Muscle of back (tissue), 13 donors: Measurements from ENCODE around the gene GDF2. TPM values are rescaled to one million over a fixed set of nuclear protein-coding genes. Genes with fewer than 3 reads are reported as not detected.

ENCODE experiments used
- DNase-seq, 3 donors: peaks; one replicate each; pipeline versions ENCODE4 v3.0.0 to v3.0.0-alpha.2; 2013
- long read RNA-seq, 9 donors: transcript quantifications; one replicate each; lab custom pipeline, GENCODE V29; 2026
- polyA plus RNA-seq, 10 donors: library from polyadenylated mRNA; unstranded; fragments of 120-200 nt; gene quantifications; one replicate each; pipeline ENCODE4 v1.2.1, GENCODE V29; 2013; ENCODE audit not compliant: insufficient read length in 10 of 10

The GDF2 gene
- not detected for polyA plus RNA-seq
- long read RNA-seq, donor 1, result 0 reads
- long read RNA-seq, donor 2, result 0 reads
- long read RNA-seq, donor 3, result 0 reads
- long read RNA-seq, donor 4, result 0 reads
- long read RNA-seq, donor 5, result 0 reads
- long read RNA-seq, donor 6, result 0 reads
- long read RNA-seq, donor 7, result 0 reads
- long read RNA-seq, donor 8, result 0 reads
- long read RNA-seq, donor 9, result 0 reads

- no peak for DNase-seq
Measured at GRCh38 chr10:47322300-47323061, at the start of gene GDF2. Gene GDF2 (plus strand): TSS chr10:47322454. CDS start chr10:47322669, 215 bp downstream.

GRCh38 chr10:47276071-47276470, 46.2 kb upstream of the GDF2 start:
- no peak for DNase-seq

- DNase-seq, result no peak
Measured at GRCh38 chr10:47276576-47277351, 45.5 kb upstream of the GDF2 start.

GRCh38 chr10:47277352-47278151, 44.7 kb upstream of the GDF2 start:
- no peak for DNase-seq

GRCh38 chr10:47278152-47278473, 44.1 kb upstream of the GDF2 start:
- DNase-seq, result no peak

- DNase-seq, result no peak
Measured at GRCh38 chr10:47278720-47279119, 43.5 kb upstream of the GDF2 start.

GRCh38 chr10:47279276-47279675, 43.0 kb upstream of the GDF2 start:
- no peak for DNase-seq

GRCh38 chr10:47282005-47282656, 40.1 kb upstream of the GDF2 start:
- DNase-seq, result no peak

GRCh38 chr10:47282657-47283018, 39.6 kb upstream of the GDF2 start:
- no peak for DNase-seq

- no peak for DNase-seq
Measured at GRCh38 chr10:47283101-47283630, 39.1 kb upstream of the GDF2 start.

GRCh38 chr10:47283848-47284247, 38.4 kb upstream of the GDF2 start:
- no peak for DNase-seq

GRCh38 chr10:47285381-47286115, 36.7 kb upstream of the GDF2 start:
- no peak for DNase-seq

GRCh38 chr10:47286116-47286505, 36.1 kb upstream of the GDF2 start:
- no peak for DNase-seq

GRCh38 chr10:47286591-47287315, 35.5 kb upstream of the GDF2 start:
- no peak for DNase-seq

- peak in 1 of 3 donors; percentile 25 for DNase-seq
Measured at GRCh38 chr10:47287365-47287802, 34.9 kb upstream of the GDF2 start.

GRCh38 chr10:47287805-47288204, 34.4 kb upstream of the GDF2 start:
- DNase-seq, result no peak

GRCh38 chr10:47288236-47288635, 34.0 kb upstream of the GDF2 start:
- DNase-seq, result no peak

GRCh38 chr10:47288916-47289495, 33.2 kb upstream of the GDF2 start:
- no peak for DNase-seq

- DNase-seq, result no peak
Measured at GRCh38 chr10:47289921-47290320, 32.3 kb upstream of the GDF2 start.
